Left colon (tissue), 2 donors: ENCODE measurements around the gene ZNF513. TPM values are rescaled to one million over a fixed set of nuclear protein-coding genes. Genes with fewer than 3 reads are reported as not detected.
"Not testable (repeated sequence)": the region's sequence is repeated elsewhere in the genome, so short reads cannot be mapped to it uniquely, and the experiment has no call there.

ENCODE experiments used
- ATAC-seq: fragments of 200-7000 bp; cut with Tn5 transposase; one replicate; pipeline ENCODE4 v1.9.1; 2020; ENCODE audit warnings: mild to moderate bottlenecking, moderate library complexity
- DNase-seq, 2 donors: peaks; one replicate each; pipeline ENCODE4 v3.0.0-alpha.2; 2020
- intact Hi-C, 2 donors: fragments of 100-400 bp; cut with DNase I in 1 of 2; cut with micrococcal nuclease in 1 of 2; formaldehyde crosslinking; loops; one replicate each; pipeline versions ENCODE4 v1.11.2 to v1.14.0; 2022; cut with DNase I, micrococcal nuclease
- long read RNA-seq: library from polyadenylated mRNA; unstranded; transcript quantifications from one replicate; pipeline ENCODE4 v2.0.0, GENCODE V29; 2021
- total RNA-seq, 2 donors: library from RNA; stranded (reverse); fragmentation: NEBNext Ultra II Directional; extraction: Animal tissue kit (Norgen Biotek cat#: 25700); gene quantifications; one replicate each; pipeline ENCODE4 v1.2.1, GENCODE V29; 2021
- donor health status: DM: no; HTN: no; CAD: no.
- donor health status: DM: yes; HTN: yes; CAD: no.

The ZNF513 gene
- 10 to 100 TPM; 24.9 to 27.4 TPM for total RNA-seq
- long read RNA-seq, transcript ZNF513-201 (4 exons, 2,139 nt): major isoform, 28 of 66 reads
- long read RNA-seq, partial matches to known transcripts: 14 of 66 reads
- long read RNA-seq, other reads (novel, unspliced or antisense): 24 of 66 reads

GRCh38 chr2:27380626-27381545, at the start of gene ZNF513:
ZNF513 (minus strand) TSS chr2:27380734; CDS start chr2:27380526, 208 bp downstream.
- intact Hi-C loops: no loop called here
- peak; percentile 97 to 98 for DNase-seq
- ATAC-seq: peak; percentile 81

GRCh38 chr2:27428978-27429541, 48.5 kb upstream of the ZNF513 start:
- DNase-seq (peak; percentile 85 to 87), ATAC-seq (peak; percentile 85)
- intact Hi-C loops: no loop called here

GRCh38 chr2:27428213-27428977, 47.9 kb upstream of the ZNF513 start, which contains the start of gene NRBP1:
NRBP1 (plus strand) TSS chr2:27428631; CDS start chr2:27433274, 4,643 bp downstream.
- DNase-seq: peak; percentile 88 to 97
- intact Hi-C loops: no loop called here
- peak; percentile 94 for ATAC-seq

GRCh38 chr2:27427863-27428212, 47.3 kb upstream of the ZNF513 start:
- DNase-seq (no peak), ATAC-seq (no peak)
- intact Hi-C loops: no loop called here

- ATAC-seq, DNase-seq, intact Hi-C loops: not testable (repeated sequence)
These were observed 44.5 kb upstream of the ZNF513 start for GRCh38 chr2:27425039-27425438.

- no peak for ATAC-seq
- intact Hi-C loops: no loop called here
These were observed 42.4 kb upstream of the ZNF513 start for GRCh38 chr2:27422958-27423357.

GRCh38 chr2:27421660-27422250, 41.2 kb upstream of the ZNF513 start:
- intact Hi-C loops: no loop called here
- no peak for ATAC-seq

More at GRCh38 chr2:27422958-27423357, 42.4 kb upstream of the ZNF513 start:
- DNase-seq: no peak

GRCh38 chr2:27420996-27421395, 40.5 kb upstream of the ZNF513 start:
- intact Hi-C loops: no loop called here
- DNase-seq: no peak
- ATAC-seq: no peak

More at GRCh38 chr2:27421660-27422250, 41.2 kb upstream of the ZNF513 start:
- DNase-seq: no peak

GRCh38 chr2:27416151-27416550, 35.6 kb upstream of the ZNF513 start:
- no peak for DNase-seq
- intact Hi-C loops: no loop called here
- no peak for ATAC-seq

GRCh38 chr2:27412419-27413152, 32.1 kb upstream of the ZNF513 start:
- no peak for DNase-seq
- ATAC-seq: no peak
- intact Hi-C loops: no loop called here

GRCh38 chr2:27409321-27410073, 29.0 kb upstream of the ZNF513 start, which contains the start of gene PPM1G:
PPM1G (minus strand) TSS chr2:27409591; CDS start chr2:27409422, 169 bp downstream.
- peak; percentile 93 to 99 for DNase-seq
- intact Hi-C loops: no loop called here
- peak; percentile 97 for ATAC-seq

- DNase-seq (peak in 1 of 2 donors; percentile 42), ATAC-seq (peak; percentile 52)
- intact Hi-C loops: no loop called here
These were observed 28.2 kb upstream of the ZNF513 start for GRCh38 chr2:27408601-27409320.

- DNase-seq (peak in 1 of 2 donors; percentile 24), ATAC-seq (no peak)
- intact Hi-C loops: no loop called here
These were observed 27.4 kb upstream of the ZNF513 start for GRCh38 chr2:27407798-27408491.

GRCh38 chr2:27400348-27401135, 20.0 kb upstream of the ZNF513 start:
- intact Hi-C loops: no loop called here
- DNase-seq (no peak), ATAC-seq (no peak)

GRCh38 chr2:27398962-27399361, 18.4 kb upstream of the ZNF513 start:
- DNase-seq (no peak), ATAC-seq (no peak)
- intact Hi-C loops: no loop called here
